DMS53 treated with DMSO at 0.1 percent for 48 hours (cell line): ENCODE data around the gene WNT4.

Source experiments
- DNase-seq: peaks from one replicate; lab custom pipeline; 2025; ENCODE audit not compliant: unreplicated experiment; lab: John Stamatoyannopoulos, UW

Gene WNT4

GRCh38 chr1:22164841-22165808, 22.2 kb upstream of the WNT4 start:
- no peak for DNase-seq

GRCh38 chr1:22163564-22163963, 20.7 kb upstream of the WNT4 start:
- DNase-seq = no peak

GRCh38 chr1:22163137-22163536, 20.2 kb upstream of the WNT4 start:
- DNase-seq = no peak

- no peak for DNase-seq
Observed at GRCh38 chr1:22159891-22160290, 17.0 kb upstream of the WNT4 start.

GRCh38 chr1:22158654-22159053, 15.8 kb upstream of the WNT4 start:
- no peak for DNase-seq

GRCh38 chr1:22157359-22157966, 14.6 kb upstream of the WNT4 start:
- DNase-seq = no peak

DNA sequence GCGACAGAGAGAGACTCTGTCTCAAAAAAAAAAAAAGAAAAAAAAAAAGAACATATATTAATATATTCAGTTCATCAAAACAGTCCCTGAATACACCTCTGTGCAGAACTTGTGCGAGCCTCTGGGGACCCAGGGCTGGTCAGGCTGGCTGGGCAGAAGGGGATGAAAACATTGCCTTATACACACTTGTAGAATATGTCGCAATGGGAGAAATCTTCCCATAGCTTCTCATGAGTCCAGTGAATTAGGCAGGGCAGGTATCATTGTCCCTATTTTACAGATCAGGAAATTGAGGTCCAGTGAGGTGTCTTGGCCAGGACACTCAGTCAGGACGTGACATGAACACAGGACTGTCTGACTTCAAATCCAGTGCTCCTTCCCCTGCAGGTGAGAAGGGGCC, 12.6 kb upstream of the WNT4 start:
- DNase-seq = no peak

- DNase-seq = no peak
Observed at GRCh38 chr1:22154626-22155025, 11.7 kb upstream of the WNT4 start.

DNA sequence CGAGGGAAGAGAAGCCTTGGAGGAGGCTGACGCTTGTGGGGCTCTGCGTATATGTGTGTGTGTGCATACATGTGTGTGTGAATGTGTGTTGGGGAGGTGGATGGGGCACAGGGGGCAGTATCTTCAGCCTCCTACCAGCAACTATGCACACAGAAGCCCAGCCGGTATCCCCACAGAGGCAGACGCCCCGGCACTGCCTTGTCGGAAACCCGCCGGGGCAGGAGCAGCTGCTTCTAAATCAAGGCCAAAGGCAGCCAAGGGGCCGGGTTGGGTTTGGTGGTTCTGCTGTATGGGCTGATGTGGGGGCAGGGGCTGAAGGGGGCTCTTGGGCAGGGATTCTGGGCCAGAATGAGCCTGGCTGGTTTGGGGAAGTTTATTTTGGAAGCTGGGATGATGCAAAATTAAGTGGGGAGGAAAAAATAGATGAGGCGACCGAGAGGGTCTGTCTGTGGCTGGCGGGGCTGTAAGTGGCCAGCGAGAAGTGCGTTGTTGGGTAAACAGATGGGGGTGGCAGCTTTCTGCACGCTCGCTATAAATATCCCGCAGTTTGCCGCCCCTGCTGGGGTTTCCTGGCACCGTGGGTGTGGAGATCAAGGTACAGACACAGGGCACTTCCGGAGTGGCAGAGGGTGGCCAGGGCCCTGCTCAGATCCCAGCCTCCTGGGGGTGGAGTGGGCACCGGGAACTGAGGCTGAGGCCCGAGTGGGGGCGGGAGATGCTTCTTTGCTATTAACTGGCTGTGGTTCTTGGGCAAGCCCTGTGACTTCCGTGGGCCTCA, 11.0 kb upstream of the WNT4 start:
- no peak for DNase-seq

DNA sequence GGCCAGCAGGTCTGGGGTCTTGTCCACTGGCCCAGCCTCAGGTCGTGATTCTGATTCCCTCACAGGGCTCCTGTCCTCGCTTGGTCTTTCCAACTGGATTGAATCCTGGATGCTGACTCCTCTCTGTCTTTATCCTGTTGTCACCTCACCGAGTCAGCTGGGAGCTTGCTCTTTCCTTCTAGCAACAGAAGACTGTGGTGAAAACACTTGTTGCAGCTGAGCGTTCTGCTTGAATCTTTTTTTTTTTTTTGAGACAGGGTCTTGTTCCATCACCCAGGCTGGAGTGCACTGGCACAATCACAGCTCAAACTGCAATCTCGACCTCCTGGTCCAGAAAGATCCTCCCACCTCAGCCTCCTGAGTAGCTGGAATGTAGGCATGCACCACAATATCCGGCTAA, 8.0 kb upstream of the WNT4 start:
- no peak for DNase-seq

- no peak for DNase-seq
Observed at GRCh38 chr1:22142315-22143064, 407 bp downstream of the WNT4 start.

DNA sequence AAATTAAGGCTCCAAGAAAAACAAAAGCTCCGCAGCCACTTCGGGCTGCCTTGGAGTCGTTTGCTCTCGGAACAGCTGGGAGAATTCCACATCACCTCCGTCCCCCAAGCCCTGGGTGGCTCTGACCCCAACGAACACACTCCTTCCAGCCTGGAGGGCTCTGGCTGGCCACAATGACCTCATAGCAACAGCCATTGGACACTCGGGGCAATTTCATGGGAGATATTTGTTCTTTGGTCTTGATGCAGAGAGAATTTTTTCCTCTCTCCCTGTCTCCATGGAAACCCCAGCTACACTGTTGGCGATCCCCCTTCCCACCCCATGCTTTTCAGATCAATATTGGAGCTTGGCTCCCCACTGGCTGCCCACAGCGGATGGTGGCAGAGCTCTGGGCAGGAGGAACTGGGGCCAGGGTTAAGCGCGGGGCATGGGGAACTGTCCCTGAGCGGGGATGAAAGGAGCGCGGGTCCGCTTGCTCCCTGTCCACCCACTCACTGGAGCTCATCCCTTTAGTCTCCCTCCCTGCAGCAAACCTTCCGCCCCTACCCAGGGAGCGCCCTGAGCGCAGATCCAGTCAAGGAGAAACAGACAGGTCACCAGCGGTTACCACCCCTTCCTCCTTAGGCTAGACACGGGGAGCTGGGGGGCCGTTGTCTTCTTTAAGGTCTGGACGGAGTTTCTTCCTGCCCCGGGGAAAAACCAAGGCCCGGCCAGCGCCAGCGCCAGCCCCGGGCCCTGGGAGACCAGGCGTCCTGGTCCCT, 1.2 kb downstream of the WNT4 start:
- no peak for DNase-seq

GRCh38 chr1:22140694-22141093, 2.2 kb downstream of the WNT4 start:
- DNase-seq = peak; percentile 19

DNA sequence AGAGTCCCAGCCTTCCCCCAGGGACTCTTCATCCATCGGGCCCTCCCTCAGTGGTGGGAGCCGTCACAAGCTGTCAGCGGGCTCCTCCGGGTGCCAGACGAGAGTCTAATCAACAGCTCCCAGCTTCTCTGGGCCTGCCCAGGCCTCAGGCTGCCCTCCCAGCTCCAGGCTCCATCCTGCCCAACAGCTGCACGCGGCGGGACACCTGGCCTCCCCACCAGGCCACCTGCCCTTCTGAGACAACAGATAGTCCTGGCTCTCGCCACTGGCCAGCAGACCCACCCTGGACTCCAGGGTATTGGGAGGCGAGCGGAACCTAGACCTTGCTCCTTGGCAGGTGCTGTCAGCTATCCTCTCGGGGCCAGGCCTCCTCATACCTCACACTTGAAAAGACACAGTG, 3.1 kb downstream of the WNT4 start:
- peak; percentile 51 for DNase-seq

DNA sequence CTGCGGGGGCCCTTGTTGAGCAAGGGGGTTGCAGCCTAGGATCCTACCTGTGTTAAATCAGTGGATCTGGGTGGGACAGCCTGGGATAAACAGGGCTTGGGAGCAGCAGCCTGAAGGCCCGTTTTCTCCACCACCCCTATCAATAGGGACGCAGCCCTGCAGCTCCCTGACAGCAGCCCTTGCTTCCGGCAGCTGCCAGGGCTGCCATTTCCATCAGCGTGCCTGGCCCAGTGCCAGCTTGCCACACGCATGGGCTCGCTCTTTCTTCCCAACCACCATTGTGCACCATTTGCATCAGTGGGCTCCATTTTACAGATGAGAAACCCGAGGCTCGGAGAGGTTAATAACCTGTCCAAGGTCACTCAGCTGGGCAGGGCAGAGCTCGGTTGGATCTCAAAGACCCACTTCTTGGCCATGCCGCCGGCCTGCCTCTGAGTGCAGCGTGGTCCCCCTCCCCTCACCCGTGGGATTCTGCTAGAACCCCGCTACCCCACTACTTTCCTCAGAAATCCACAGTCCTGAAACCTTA, 3.8 kb downstream of the WNT4 start:
- peak; percentile 37 for DNase-seq

- DNase-seq = no peak
Observed at GRCh38 chr1:22137004-22137720, 5.7 kb downstream of the WNT4 start.

GRCh38 chr1:22133931-22134324, 9.0 kb downstream of the WNT4 start:
- DNase-seq = no peak

GRCh38 chr1:22133247-22133930, 9.5 kb downstream of the WNT4 start:
- DNase-seq = no peak
